Naive thymus-derived CD4-positive, alpha-beta T cell (primary cell): ENCODE results near the gene OSBPL5. TPM values are rescaled to one million over a fixed set of nuclear protein-coding genes. Genes with fewer than 3 reads are reported as not detected.

Experiments used
- ATAC-seq: fragments of 150-1000 bp; cut with Tn5 transposase; 2 replicates; pipeline ENCODE4 v1.10.0; 2021; ENCODE audit warnings: mild to moderate bottlenecking, moderate library complexity
- CTCF ChIA-PET: fragments of 350-600 bp; sonication (Branson Sonifier 250); formaldehyde crosslinking; loops from one replicate; lab custom pipeline; 2021; ENCODE audit warnings: antibody characterized with exemption; lab: Charles Lee
- POLR2A ChIA-PET: fragments of 350-600 bp; sonication (Branson Sonifier 250); formaldehyde crosslinking; loops from one replicate; lab custom pipeline; 2021; ENCODE audit warnings: antibody characterized with exemption, inconsistent platforms; lab: Charles Lee
- DNase-seq, 9 donors: peaks; one replicate each; pipeline versions ENCODE4 v3.0.0 to v3.0.0-alpha.2; 2020 to 2022; ENCODE audit warnings: mixed read lengths in 1 of 9
- H3K27ac ChIP-seq: one replicate; pipeline ENCODE4 v1.7.0; 2013; ENCODE audit warnings: mild to moderate bottlenecking, low read depth, low read length, moderate library complexity
- H3K27me3 ChIP-seq, 2 donors: one replicate each; pipeline ENCODE4 v1.7.0; 2013; ENCODE audit warnings: low read length in 2 of 2, mild to moderate bottlenecking in 2 of 2, moderate library complexity in 2 of 2; ENCODE audit not compliant: control insufficient read depth in 2 of 2, insufficient read depth in 2 of 2
- H3K36me3 ChIP-seq, 3 experiments: 1 replicate in 2 of 3; 2 replicates in 1 of 3; pipeline ENCODE4 v1.7.0; 2013; ENCODE audit warnings: low read length in 3 of 3, mild to moderate bottlenecking in 3 of 3, moderate library complexity in 1 of 3; ENCODE audit not compliant: insufficient read depth in 3 of 3, control insufficient read depth in 2 of 3
- H3K4me1 ChIP-seq, 2 donors: one replicate each; pipeline ENCODE4 v1.7.0; 2013; ENCODE audit warnings: low read length in 2 of 2, mild to moderate bottlenecking in 2 of 2, moderate library complexity in 1 of 2; ENCODE audit not compliant: control insufficient read depth in 2 of 2, insufficient read depth in 2 of 2
- H3K4me3 ChIP-seq: 2 replicates; pipeline ENCODE4 v1.7.0; 2013; ENCODE audit warnings: mild to moderate bottlenecking, low read length
- H3K9me3 ChIP-seq, 3 experiments: 1 replicate in 2 of 3; 2 replicates in 1 of 3; pipeline ENCODE4 v1.7.0; 2013; ENCODE audit warnings: low read length in 3 of 3; ENCODE audit not compliant: control insufficient read depth in 2 of 3
- H3K27ac Mint-ChIP-seq, 9 donors: one replicate each; pipeline ENCODE4 v1.8.0; 2020 to 2022; ENCODE audit warnings: mixed read lengths in 9 of 9, mild to moderate bottlenecking in 8 of 9, moderate library complexity in 5 of 9, inconsistent platforms in 2 of 9
- H3K27me3 Mint-ChIP-seq, 5 donors: one replicate each; pipeline ENCODE4 v1.8.0; 2021 to 2022; ENCODE audit warnings: mixed read lengths in 5 of 5, mild to moderate bottlenecking in 1 of 5
- H3K36me3 Mint-ChIP-seq, 5 donors: one replicate each; pipeline ENCODE4 v1.8.0; 2020 to 2022; ENCODE audit warnings: mixed read lengths in 5 of 5, mild to moderate bottlenecking in 3 of 5, inconsistent platforms in 1 of 5
- H3K4me1 Mint-ChIP-seq, 7 donors: one replicate each; pipeline ENCODE4 v1.8.0; 2020 to 2022; ENCODE audit warnings: mixed read lengths in 7 of 7, mild to moderate bottlenecking in 3 of 7, inconsistent platforms in 1 of 7
- H3K4me3 Mint-ChIP-seq, 10 donors: one replicate each; pipeline ENCODE4 v1.8.0; 2020 to 2022; ENCODE audit warnings: mild to moderate bottlenecking in 10 of 10, mixed read lengths in 10 of 10, moderate library complexity in 6 of 10, inconsistent platforms in 2 of 10
- H3K9me3 Mint-ChIP-seq, 11 donors: one replicate each; pipeline ENCODE4 v1.8.0; 2020 to 2022; ENCODE audit warnings: mixed read lengths in 11 of 11, mild to moderate bottlenecking in 4 of 11, inconsistent platforms in 1 of 11, moderate library complexity in 1 of 11
- intact Hi-C, 2 donors: fragments of 100-400 bp; cut with micrococcal nuclease; formaldehyde crosslinking; loops; one replicate each; pipeline ENCODE4 v1.15.1; 2023
- polyA plus RNA-seq, 2 donors: library from polyadenylated mRNA; unstranded; fragments of 300-500 nt; fragmentation: Illumina TruSeq; gene quantifications; one replicate each; pipeline ENCODE4 v1.2.3, GENCODE V29; 2021
- total RNA-seq, 6 experiments: library from RNA in 5 of 6; stranded (reverse) in 5 of 6; gene quantifications; 1 replicate in 5 of 6; 2 replicates in 1 of 6; pipeline ENCODE4 v1.2.3 and lab custom pipeline; 2021 to 2026

OSBPL5 gene
- total and polyA plus RNA-seq, 7 experiments from 2014 or later = 0.51 to 76.7 (median 5.5) TPM

DNA sequence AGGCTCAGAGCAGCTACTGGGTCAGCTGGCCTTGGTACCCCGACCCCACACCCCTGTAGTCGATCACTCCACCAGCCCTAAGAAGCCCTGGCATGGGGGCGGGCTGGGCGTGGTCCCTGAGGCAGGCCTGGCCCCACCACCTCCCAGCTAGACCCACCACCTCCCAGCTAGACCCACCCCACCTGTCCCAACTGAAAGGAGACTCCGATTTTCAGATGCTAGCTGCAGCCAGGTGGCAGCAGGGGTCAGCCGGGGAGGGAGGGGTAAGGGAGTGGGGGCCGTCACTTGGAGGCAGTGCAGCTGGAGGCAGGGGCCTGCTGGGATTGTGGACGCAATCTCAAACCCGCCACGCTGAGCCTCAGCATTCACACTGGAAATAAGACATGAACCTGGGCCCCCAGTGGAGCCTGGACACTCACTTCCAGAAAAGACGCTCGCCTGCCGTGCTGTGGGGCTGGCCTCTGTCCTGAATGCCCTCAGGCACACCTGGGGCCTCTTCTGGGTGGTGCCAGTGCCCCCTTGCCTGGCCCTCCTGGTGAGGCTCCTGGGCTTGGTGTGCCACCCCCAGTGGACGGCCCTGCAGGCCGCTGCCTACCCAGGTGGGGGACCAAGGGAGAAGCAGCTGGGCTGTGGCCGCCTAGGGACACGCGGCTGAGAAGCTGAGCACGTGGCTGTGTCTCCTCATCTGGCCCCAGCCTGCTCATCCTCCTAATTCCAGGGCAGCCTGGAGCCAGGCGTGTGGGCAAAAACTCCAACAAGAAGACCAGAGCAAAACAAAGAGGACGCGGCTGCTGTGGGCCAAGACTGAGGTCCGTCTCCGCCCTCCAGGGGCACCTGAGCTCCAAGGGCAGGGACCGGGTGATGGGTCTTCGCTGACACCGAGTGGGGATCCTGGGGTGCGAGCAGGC, 26.7 kb downstream of the OSBPL5 start:
- ATAC-seq = no peak
- Mint-ChIP-seq H3K27me3 (no peaks in the 10 kb centered on the region), H3K36me3 (no peaks in the 10 kb centered on the region), H3K27ac (no peak overlapping the region), H3K4me3 (peak overlapping the region in 1 of 10 donors; percentile 37), H3K9me3 (no peaks in the 10 kb centered on the region), H3K4me1 (peaks cover 0 to 26% (median 4%) of the 10 kb centered on the region in 7 donors)
- H3K36me3 ChIP-seq = no peaks in the 10 kb centered on the region
- no peaks in the 10 kb centered on the region for H3K27me3 ChIP-seq
- POLR2A ChIA-PET = no interaction called here
- no peak for DNase-seq
- no peak overlapping the region for H3K4me3 ChIP-seq
- H3K4me1 ChIP-seq = peaks cover 0 to 8% of the 10 kb centered on the region in 2 donors
- CTCF ChIA-PET = no interaction called here
- intact Hi-C loops = no loop called here
- H3K27ac ChIP-seq = no peak overlapping the region
- no peaks in the 10 kb centered on the region for H3K9me3 ChIP-seq

- ChIA-PET POLR2A (no interaction called here), CTCF (no interaction called here)
- Mint-ChIP-seq H3K4me3 (no peak overlapping the region), H3K36me3 (no peaks in the 10 kb centered on the region), H3K9me3 (no peaks in the 10 kb centered on the region), H3K27ac (no peak overlapping the region), H3K4me1 (peaks cover 0 to 26% (median 4%) of the 10 kb centered on the region in 7 donors), H3K27me3 (no peaks in the 10 kb centered on the region)
- H3K36me3 ChIP-seq = no peaks in the 10 kb centered on the region
- H3K27me3 ChIP-seq = no peaks in the 10 kb centered on the region
- H3K27ac ChIP-seq = no peak overlapping the region
- no peak for DNase-seq
- ATAC-seq = peak; percentile 44
- H3K4me3 ChIP-seq = no peak overlapping the region
- H3K4me1 ChIP-seq = peaks cover 0 to 8% of the 10 kb centered on the region in 2 donors
- intact Hi-C loops = no loop called here
- no peaks in the 10 kb centered on the region for H3K9me3 ChIP-seq
Measured at GRCh38 chr11:3137486-3138177, 27.5 kb downstream of the OSBPL5 start.

DNA sequence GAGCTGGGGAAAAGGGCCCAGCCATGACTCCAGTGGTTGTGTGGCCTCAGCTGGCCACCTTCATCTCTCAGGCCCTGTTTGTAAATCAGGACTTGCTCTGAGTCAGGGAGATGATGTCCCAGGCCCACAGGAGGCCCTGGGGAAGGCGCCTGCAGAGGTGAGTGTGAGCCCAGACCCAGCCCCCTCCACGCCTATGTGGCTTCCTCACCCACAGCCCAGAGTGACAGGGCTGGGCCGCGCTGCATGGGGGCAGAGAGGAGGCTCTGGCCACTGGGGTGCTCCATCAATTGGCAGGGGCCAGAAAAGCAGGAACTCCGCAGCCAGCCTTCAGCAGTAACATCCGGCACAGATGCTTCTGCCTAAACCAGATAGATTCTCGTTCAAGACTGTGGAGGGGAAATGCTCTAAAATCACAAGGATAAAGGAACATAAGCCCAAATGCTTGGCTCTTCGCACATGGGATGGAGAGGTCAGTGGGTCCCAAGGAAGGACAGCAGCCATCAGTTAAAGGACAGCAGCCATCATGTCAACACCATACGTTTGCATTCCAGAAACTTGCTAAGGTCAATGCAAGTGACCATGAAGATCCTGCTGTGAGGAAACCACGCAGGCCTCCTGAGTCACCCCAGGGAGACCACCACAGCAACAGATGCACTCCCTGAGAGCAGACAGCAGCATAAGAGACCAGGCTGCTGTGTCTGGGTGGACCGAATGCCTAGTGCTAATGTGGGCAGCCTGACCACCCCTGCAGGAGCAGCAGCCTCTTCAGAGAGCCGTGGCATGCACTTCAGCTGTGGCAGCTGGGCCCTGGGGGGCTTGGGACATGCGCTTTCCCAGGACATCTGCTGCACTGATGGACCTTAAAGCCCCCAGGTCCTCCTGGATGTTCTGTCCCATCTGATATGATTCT, 28.3 kb downstream of the OSBPL5 start:
- peak overlapping the region in 2 of 9 donors; percentile 67 to 76 for H3K27ac Mint-ChIP-seq
- H3K36me3 Mint-ChIP-seq = no peaks in the 10 kb centered on the region
- ATAC-seq = peak; percentile 67
- no peaks in the 10 kb centered on the region for H3K9me3 ChIP-seq
- H3K4me1 ChIP-seq = peaks cover 0 to 8% of the 10 kb centered on the region in 2 donors
- H3K4me1 Mint-ChIP-seq = peaks cover 0 to 22% (median 4%) of the 10 kb centered on the region in 7 donors
- H3K4me3 Mint-ChIP-seq = peak overlapping the region in 1 of 10 donors; percentile 49
- intact Hi-C loops = no loop called here
- no peak overlapping the region for H3K27ac ChIP-seq
- no peaks in the 10 kb centered on the region for H3K36me3 ChIP-seq
- DNase-seq = no peak
- H3K9me3 Mint-ChIP-seq = peaks cover 0 to 2% (median 0%) of the 10 kb centered on the region in 11 donors
- ChIA-PET POLR2A (no interaction called here), CTCF (no interaction called here)
- no peak overlapping the region for H3K4me3 ChIP-seq
- no peaks in the 10 kb centered on the region for H3K27me3 ChIP-seq
- no peaks in the 10 kb centered on the region for H3K27me3 Mint-ChIP-seq

- H3K4me3 Mint-ChIP-seq = no peak overlapping the region
Measured at GRCh38 chr11:3135481-3136440, 29.3 kb downstream of the OSBPL5 start.

GRCh38 chr11:3134651-3135480, 30.2 kb downstream of the OSBPL5 start:
- Mint-ChIP-seq H3K4me1 (peaks cover 0 to 18% (median 4%) of the 10 kb centered on the region in 7 donors), H3K4me3 (no peak overlapping the region), H3K27me3 (no peaks in the 10 kb centered on the region), H3K36me3 (no peaks in the 10 kb centered on the region), H3K27ac (no peak overlapping the region), H3K9me3 (peaks cover 0 to 2% (median 0%) of the 10 kb centered on the region in 11 donors)
- DNase-seq (no peak), ATAC-seq (no peak)
- no peaks in the 10 kb centered on the region for H3K27me3 ChIP-seq
- no peak overlapping the region for H3K4me3 ChIP-seq
- no peak overlapping the region for H3K27ac ChIP-seq
- intact Hi-C loops = no loop called here
- peaks cover 0 to 8% of the 10 kb centered on the region in 2 donors for H3K4me1 ChIP-seq
- CTCF ChIA-PET = no interaction called here
- H3K9me3 ChIP-seq = no peaks in the 10 kb centered on the region
- H3K36me3 ChIP-seq = no peaks in the 10 kb centered on the region
- POLR2A ChIA-PET = no interaction called here

More at GRCh38 chr11:3135481-3136440, 29.3 kb downstream of the OSBPL5 start:
- intact Hi-C loops = no loop called here
- CTCF ChIA-PET = no interaction called here
- H3K4me1 ChIP-seq = peaks cover 0 to 8% of the 10 kb centered on the region in 2 donors
- no peak overlapping the region for H3K27ac ChIP-seq
- DNase-seq (no peak), ATAC-seq (peak; percentile 35)
- no peaks in the 10 kb centered on the region for H3K36me3 ChIP-seq
- Mint-ChIP-seq H3K9me3 (peaks cover 0 to 2% (median 0%) of the 10 kb centered on the region in 11 donors), H3K36me3 (no peaks in the 10 kb centered on the region), H3K27me3 (no peaks in the 10 kb centered on the region), H3K27ac (no peak overlapping the region), H3K4me1 (peaks cover 0 to 18% (median 4%) of the 10 kb centered on the region in 7 donors)
- H3K27me3 ChIP-seq = no peaks in the 10 kb centered on the region
- POLR2A ChIA-PET = no interaction called here
- no peak overlapping the region for H3K4me3 ChIP-seq
- no peaks in the 10 kb centered on the region for H3K9me3 ChIP-seq
